Stimulated activated memory B cell treated with anti-CD40 and anti-IgM and Interleukin-4, amounts not matched to agents 10 μg/mL and 1 μg/mL and 100 μg/mL, for 72 hours (primary cell): ENCODE data around the gene KANSL1.

Source experiments
- ATAC-seq: fragments of 150-1000 bp; cut with Tn5 transposase; 2 replicates; pipeline ENCODE4 v1.10.0; 2021
- H3K27ac Mint-ChIP-seq: one replicate; pipeline ENCODE4 v1.8.0; 2022; ENCODE audit warnings: mild to moderate bottlenecking, mixed read lengths
- H3K27me3 Mint-ChIP-seq: one replicate; pipeline ENCODE4 v1.8.0; 2022; ENCODE audit warnings: mixed read lengths
- H3K36me3 Mint-ChIP-seq: one replicate; pipeline ENCODE4 v1.8.0; 2022; ENCODE audit warnings: mixed read lengths
- H3K4me1 Mint-ChIP-seq: one replicate; pipeline ENCODE4 v1.8.0; 2022; ENCODE audit warnings: mixed read lengths
- H3K4me3 Mint-ChIP-seq: one replicate; pipeline ENCODE4 v1.8.0; 2022; ENCODE audit warnings: mild to moderate bottlenecking, moderate library complexity, mixed read lengths
- H3K9me3 Mint-ChIP-seq: one replicate; pipeline ENCODE4 v1.8.0; 2022; ENCODE audit warnings: mixed read lengths

KANSL1 gene

GRCh38 chr17:46078675-46079074 is 114.6 kb downstream of the KANSL1 start:
- H3K27me3 Mint-ChIP-seq: no peaks in the 10 kb centered on the region
- H3K36me3 Mint-ChIP-seq: peaks cover 31% of the 10 kb centered on the region
- H3K27ac Mint-ChIP-seq: peak overlapping the region; percentile 1
- peaks cover 33% of the 10 kb centered on the region for H3K4me1 Mint-ChIP-seq
- no peak overlapping the region for H3K4me3 Mint-ChIP-seq
- no peak for ATAC-seq
- H3K9me3 Mint-ChIP-seq: no peaks in the 10 kb centered on the region

- Mint-ChIP-seq H3K4me1 (peaks cover 20% of the 10 kb centered on the region), H3K36me3 (peaks cover 26% of the 10 kb centered on the region), H3K27me3 (no peaks in the 10 kb centered on the region), H3K4me3 (no peak overlapping the region), H3K9me3 (no peaks in the 10 kb centered on the region), H3K27ac (no peak overlapping the region)
- no peak for ATAC-seq
Observed at GRCh38 chr17:46074540-46074939, 118.7 kb downstream of the KANSL1 start.

- H3K4me3 Mint-ChIP-seq: no peak overlapping the region
- H3K4me1 Mint-ChIP-seq: peaks cover 8% of the 10 kb centered on the region
- H3K9me3 Mint-ChIP-seq: no peaks in the 10 kb centered on the region
- no peak overlapping the region for H3K27ac Mint-ChIP-seq
- no peak for ATAC-seq
- H3K36me3 Mint-ChIP-seq: peaks cover 13% of the 10 kb centered on the region
- no peaks in the 10 kb centered on the region for H3K27me3 Mint-ChIP-seq
Observed at GRCh38 chr17:46072998-46073397, 120.2 kb downstream of the KANSL1 start.

- Mint-ChIP-seq H3K4me3 (no peak overlapping the region), H3K27ac (no peak overlapping the region), H3K27me3 (no peaks in the 10 kb centered on the region), H3K4me1 (peaks cover 6% of the 10 kb centered on the region), H3K9me3 (no peaks in the 10 kb centered on the region), H3K36me3 (peaks cover 20% of the 10 kb centered on the region)
- ATAC-seq: no peak
Observed at GRCh38 chr17:46071796-46072195, 121.4 kb downstream of the KANSL1 start.

- H3K27me3 Mint-ChIP-seq: no peaks in the 10 kb centered on the region
- H3K4me3 Mint-ChIP-seq: no peak overlapping the region
- H3K4me1 Mint-ChIP-seq: peaks cover 3% of the 10 kb centered on the region
- peaks cover 43% of the 10 kb centered on the region for H3K36me3 Mint-ChIP-seq
- ATAC-seq: no peak
- no peaks in the 10 kb centered on the region for H3K9me3 Mint-ChIP-seq
- no peak overlapping the region for H3K27ac Mint-ChIP-seq
Observed at GRCh38 chr17:46064460-46064859, 128.8 kb downstream of the KANSL1 start.

GRCh38 chr17:46063241-46063640 is 130.0 kb downstream of the KANSL1 start:
- Mint-ChIP-seq H3K36me3 (peaks cover 52% of the 10 kb centered on the region), H3K4me3 (no peak overlapping the region), H3K27ac (no peak overlapping the region), H3K27me3 (no peaks in the 10 kb centered on the region), H3K4me1 (peaks cover 14% of the 10 kb centered on the region), H3K9me3 (no peaks in the 10 kb centered on the region)
- no peak for ATAC-seq

GRCh38 chr17:46061435-46061834 is 131.8 kb downstream of the KANSL1 start:
- Mint-ChIP-seq H3K4me1 (peaks cover 14% of the 10 kb centered on the region), H3K36me3 (peaks cover 43% of the 10 kb centered on the region), H3K27me3 (no peaks in the 10 kb centered on the region), H3K9me3 (no peaks in the 10 kb centered on the region), H3K4me3 (no peak overlapping the region), H3K27ac (no peak overlapping the region)
- no peak for ATAC-seq

- peaks cover 14% of the 10 kb centered on the region for H3K4me1 Mint-ChIP-seq
- no peaks in the 10 kb centered on the region for H3K9me3 Mint-ChIP-seq
- no peak overlapping the region for H3K27ac Mint-ChIP-seq
- peaks cover 38% of the 10 kb centered on the region for H3K36me3 Mint-ChIP-seq
- no peak for ATAC-seq
- no peaks in the 10 kb centered on the region for H3K27me3 Mint-ChIP-seq
- H3K4me3 Mint-ChIP-seq: no peak overlapping the region
Observed at GRCh38 chr17:46060461-46060860, 132.8 kb downstream of the KANSL1 start.

- peak overlapping the region; percentile 72 for H3K27ac Mint-ChIP-seq
- peaks cover 18% of the 10 kb centered on the region for H3K4me1 Mint-ChIP-seq
- no peak overlapping the region for H3K4me3 Mint-ChIP-seq
- no peaks in the 10 kb centered on the region for H3K27me3 Mint-ChIP-seq
- no peaks in the 10 kb centered on the region for H3K9me3 Mint-ChIP-seq
- ATAC-seq: no peak
- H3K36me3 Mint-ChIP-seq: peaks cover 38% of the 10 kb centered on the region
Observed at GRCh38 chr17:46059486-46059885, 133.7 kb downstream of the KANSL1 start.

- Mint-ChIP-seq H3K27ac (peak overlapping the region; percentile 72), H3K4me1 (peaks cover 23% of the 10 kb centered on the region), H3K4me3 (no peak overlapping the region), H3K9me3 (no peaks in the 10 kb centered on the region), H3K36me3 (peaks cover 44% of the 10 kb centered on the region), H3K27me3 (no peaks in the 10 kb centered on the region)
- ATAC-seq: no peak
Observed at GRCh38 chr17:46057366-46057765, 135.9 kb downstream of the KANSL1 start.

- Mint-ChIP-seq H3K4me1 (peaks cover 28% of the 10 kb centered on the region), H3K27ac (peak overlapping the region; percentile 72), H3K4me3 (no peak overlapping the region), H3K36me3 (peaks cover 45% of the 10 kb centered on the region), H3K27me3 (no peaks in the 10 kb centered on the region), H3K9me3 (no peaks in the 10 kb centered on the region)
- no peak for ATAC-seq
Observed at GRCh38 chr17:46056800-46057304, 136.4 kb downstream of the KANSL1 start.

GRCh38 chr17:46053911-46054534 is 139.2 kb downstream of the KANSL1 start:
- H3K36me3 Mint-ChIP-seq: peaks cover 57% of the 10 kb centered on the region
- H3K27ac Mint-ChIP-seq: peak overlapping the region; percentile 31
- peaks cover 34% of the 10 kb centered on the region for H3K4me1 Mint-ChIP-seq
- no peak overlapping the region for H3K4me3 Mint-ChIP-seq
- no peak for ATAC-seq
- H3K27me3 Mint-ChIP-seq: no peaks in the 10 kb centered on the region
- no peaks in the 10 kb centered on the region for H3K9me3 Mint-ChIP-seq

GRCh38 chr17:46049656-46050055 is 143.6 kb downstream of the KANSL1 start:
- peaks cover 70% of the 10 kb centered on the region for H3K36me3 Mint-ChIP-seq
- ATAC-seq: no peak
- no peak overlapping the region for H3K4me3 Mint-ChIP-seq
- H3K27ac Mint-ChIP-seq: peak overlapping the region; percentile 86
- H3K4me1 Mint-ChIP-seq: peaks cover 33% of the 10 kb centered on the region
- no peaks in the 10 kb centered on the region for H3K9me3 Mint-ChIP-seq
- no peaks in the 10 kb centered on the region for H3K27me3 Mint-ChIP-seq

GRCh38 chr17:46047856-46048255 is 145.4 kb downstream of the KANSL1 start:
- no peak for ATAC-seq
- Mint-ChIP-seq H3K36me3 (peaks cover 73% of the 10 kb centered on the region), H3K4me3 (no peak overlapping the region), H3K27ac (peak overlapping the region; percentile 14), H3K27me3 (no peaks in the 10 kb centered on the region), H3K4me1 (peaks cover 41% of the 10 kb centered on the region), H3K9me3 (no peaks in the 10 kb centered on the region)

GRCh38 chr17:46047398-46047797 is 145.8 kb downstream of the KANSL1 start:
- no peaks in the 10 kb centered on the region for H3K27me3 Mint-ChIP-seq
- ATAC-seq: no peak
- no peaks in the 10 kb centered on the region for H3K9me3 Mint-ChIP-seq
- peaks cover 39% of the 10 kb centered on the region for H3K4me1 Mint-ChIP-seq
- no peak overlapping the region for H3K27ac Mint-ChIP-seq
- H3K4me3 Mint-ChIP-seq: no peak overlapping the region
- peaks cover 72% of the 10 kb centered on the region for H3K36me3 Mint-ChIP-seq

- Mint-ChIP-seq H3K27ac (no peak overlapping the region), H3K36me3 (peaks cover 67% of the 10 kb centered on the region), H3K9me3 (no peaks in the 10 kb centered on the region), H3K4me3 (no peak overlapping the region), H3K27me3 (no peaks in the 10 kb centered on the region), H3K4me1 (peaks cover 35% of the 10 kb centered on the region)
- no peak for ATAC-seq
Observed at GRCh38 chr17:46046957-46047356, 146.3 kb downstream of the KANSL1 start.
